Esophagus muscularis mucosa (tissue), 4 donors: ENCODE results near the gene PHLPP1. TPM values are rescaled to one million over a fixed set of nuclear protein-coding genes. Genes with fewer than 3 reads are reported as not detected.

ENCODE experiments used
- DNase-seq: peaks from one replicate; pipeline ENCODE4 v3.0.0-alpha.2; 2017; ENCODE audit errors: extremely low spot score
- H3K27ac ChIP-seq, 4 donors: fragments of 200-600 bp; sonication (generic); replicated peaks in 1 of 4; 1 replicate in 3 of 4; 2 replicates in 1 of 4; pipeline ENCODE4 v1.5.1; 2016 to 2019; ENCODE audit warnings: mild to moderate bottlenecking in 1 of 4
- H3K27me3 ChIP-seq, 4 donors: fragments of 200-600 bp; sonication (generic); one replicate each; pipeline versions ENCODE4 v1.5.1 to v1.6.0; 2016 to 2019
- H3K36me3 ChIP-seq, 4 donors: fragments of 200-600 bp; sonication (generic); one replicate each; pipeline ENCODE4 v1.5.1; 2016 to 2019
- H3K4me1 ChIP-seq, 4 donors: fragments of 200-600 bp; sonication (generic); one replicate each; pipeline ENCODE4 v1.5.1; 2016 to 2019
- H3K4me3 ChIP-seq, 4 donors: fragments of 200-600 bp; sonication (generic); 1 replicate in 2 of 4; 2 replicates in 2 of 4; pipeline ENCODE4 v1.5.1; 2016 to 2019; ENCODE audit warnings: mild to moderate bottlenecking in 4 of 4, moderate library complexity in 1 of 4
- H3K9me3 ChIP-seq, 4 donors: fragments of 200-600 bp; sonication (generic); 1 replicate in 3 of 4; 2 replicates in 1 of 4; pipeline ENCODE4 v1.5.1; 2016 to 2019
- CTCF ChIP-seq, 3 experiments: fragments of 200-600 bp in 2 of 3; fragments of 450-650 bp in 1 of 3; sonication (generic) in 2 of 3; IDR thresholded peaks; one replicate each; pipeline ENCODE4 v1.5.1; 2017 to 2019; ENCODE audit warnings: antibody characterized with exemption in 3 of 3, mild to moderate bottlenecking in 2 of 3, moderate library complexity in 1 of 3
- EP300 ChIP-seq: sonication (generic); formaldehyde crosslinking; IDR thresholded peaks from one replicate; pipeline ENCODE4 v1.6.1; 2017; ENCODE audit warnings: antibody characterized with exemption
- POLR2A ChIP-seq: fragments of 450-650 bp; IDR thresholded peaks from one replicate; pipeline ENCODE4 v1.6.1; 2017; ENCODE audit warnings: antibody characterized with exemption, moderate library complexity, mild to moderate bottlenecking, low read depth
- POLR2AphosphoS5 ChIP-seq, 2 donors: sonication (generic); formaldehyde crosslinking; IDR thresholded peaks; one replicate each; pipeline ENCODE4 v1.6.1; 2017; ENCODE audit warnings: antibody characterized with exemption in 2 of 2
- WGBS: methylation state at CpG from one replicate; pipeline ENCODE4 v1.1.5; 2018; 5-methylcytosine and 5-hydroxymethylcytosine counted together
- intact Hi-C: fragments of 100-400 bp; cut with DNase I; formaldehyde crosslinking; loops from one replicate; pipeline ENCODE4 v1.15.1; 2023
- total RNA-seq, 4 donors: library from RNA; depleted of rRNA; stranded (reverse); fragments of >200 nt; gene quantifications; one replicate each; pipeline versions ENCODE4 v1.1.0 to v1.2.1, GENCODE V29; 2016

PHLPP1 gene
- total RNA-seq, 4 donors from 2014 or later, result 11.6 to 23.0 (median 17.3) TPM

GRCh38 chr18:62963507-62963906 lies 248.2 kb downstream of the PHLPP1 start:
- no peak overlapping the region for H3K4me3 ChIP-seq
- intact Hi-C loops, result no loop called here
- 71% methylated on average over 3 of the region's 3 CpGs for WGBS
- no peaks in the 10 kb centered on the region for H3K9me3 ChIP-seq
- peaks cover 0 to 19% (median 9%) of the 10 kb centered on the region in 4 donors for H3K36me3 ChIP-seq
- H3K4me1 ChIP-seq, result no peaks in the 10 kb centered on the region
- TF ChIP-seq CTCF (IDR thresholded peaks at IDR 0.05) (no peak), POLR2A (no peak), EP300 (no peak), POLR2AphosphoS5 (IDR thresholded peaks at IDR 0.05) (no peak)
- no peak overlapping the region for H3K27ac ChIP-seq
- DNase-seq, result no peak
- no peaks in the 10 kb centered on the region for H3K27me3 ChIP-seq

DNA sequence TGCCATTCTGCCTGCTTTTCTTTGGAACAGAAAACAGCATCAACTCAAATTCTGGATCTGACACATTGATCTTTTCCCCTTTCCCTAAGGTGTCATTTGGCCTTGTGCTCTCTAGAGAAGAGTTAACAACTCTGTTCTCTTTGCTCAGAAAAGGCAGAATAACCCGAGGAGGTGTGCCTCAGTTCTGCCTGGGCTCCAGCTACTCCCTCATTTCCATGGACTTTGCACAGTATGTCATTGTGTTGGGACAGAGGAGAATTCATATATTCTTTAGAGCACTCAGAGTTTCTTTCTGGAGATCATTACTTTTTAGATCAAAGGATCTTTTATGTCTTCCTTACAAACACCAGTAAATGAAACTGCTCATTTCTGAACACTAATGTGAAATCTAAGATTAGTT lies 249.1 kb downstream of the PHLPP1 start:
- no peaks in the 10 kb centered on the region for H3K9me3 ChIP-seq
- H3K27ac ChIP-seq, result no peak overlapping the region
- 81% methylated on average over 1 of the region's 1 CpG for WGBS
- intact Hi-C loops, result no loop called here
- no peak overlapping the region for H3K4me3 ChIP-seq
- no peak for DNase-seq
- peaks cover 0 to 18% (median 8%) of the 10 kb centered on the region in 4 donors for H3K36me3 ChIP-seq
- no peak for TF ChIP-seq CTCF (IDR thresholded peaks at IDR 0.05)
- TF ChIP-seq EP300, result no peak
- no peak for TF ChIP-seq POLR2AphosphoS5 (IDR thresholded peaks at IDR 0.05)
- no peak for TF ChIP-seq POLR2A
- H3K27me3 ChIP-seq, result no peaks in the 10 kb centered on the region
- no peaks in the 10 kb centered on the region for H3K4me1 ChIP-seq

GRCh38 chr18:62967089-62967488 lies 251.7 kb downstream of the PHLPP1 start:
- no peak for TF ChIP-seq POLR2AphosphoS5 (IDR thresholded peaks at IDR 0.05)
- no peak for TF ChIP-seq POLR2A
- TF ChIP-seq CTCF (IDR thresholded peaks at IDR 0.05), result no peak
- no peak for TF ChIP-seq EP300
- Histone ChIP-seq H3K27me3 (no peaks in the 10 kb centered on the region), H3K27ac (no peak overlapping the region), H3K36me3 (peaks cover 0 to 18% (median 9%) of the 10 kb centered on the region in 4 donors), H3K4me3 (no peak overlapping the region), H3K9me3 (no peaks in the 10 kb centered on the region), H3K4me1 (no peaks in the 10 kb centered on the region)
- intact Hi-C loops, result no loop called here
- 94% methylated on average over 4 of the region's 4 CpGs for WGBS
- DNase-seq, result no peak

DNA sequence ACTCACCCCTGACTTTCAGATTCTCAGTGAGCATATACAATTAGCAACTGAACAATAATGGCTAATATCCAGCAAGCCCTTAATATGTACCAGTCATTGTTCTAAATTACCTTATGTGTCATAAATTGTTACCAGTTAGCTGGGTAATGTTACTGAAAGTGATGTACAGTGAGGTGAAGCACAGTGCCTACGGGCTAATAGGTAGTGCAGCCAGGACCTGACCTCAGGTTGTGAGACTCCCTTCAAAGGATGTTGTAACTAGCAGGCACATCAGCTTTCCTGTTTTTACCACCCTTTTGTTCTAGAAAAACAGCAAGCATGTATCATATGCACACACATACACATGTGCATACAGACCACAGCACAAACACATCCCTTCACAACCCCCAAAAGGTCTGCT lies 258.3 kb downstream of the PHLPP1 start:
- intact Hi-C loops, result no loop called here
- H3K36me3 ChIP-seq, result peaks cover 19 to 56% (median 27%) of the 10 kb centered on the region in 4 donors
- H3K27me3 ChIP-seq, result no peaks in the 10 kb centered on the region
- TF ChIP-seq EP300 (no peak), POLR2A (no peak), POLR2AphosphoS5 (IDR thresholded peaks at IDR 0.05) (no peak)
- 100% methylated on average over 1 of the region's 1 CpG for WGBS
- H3K27ac ChIP-seq, result no peak overlapping the region
- H3K4me1 ChIP-seq, result no peaks in the 10 kb centered on the region
- no peaks in the 10 kb centered on the region for H3K9me3 ChIP-seq
- DNase-seq, result no peak
- no peak overlapping the region for H3K4me3 ChIP-seq

GRCh38 chr18:62974388-62974787 lies 259.0 kb downstream of the PHLPP1 start:
- Histone ChIP-seq H3K27ac (no peak overlapping the region), H3K4me3 (no peak overlapping the region), H3K27me3 (no peaks in the 10 kb centered on the region), H3K9me3 (no peaks in the 10 kb centered on the region), H3K36me3 (peaks cover 24 to 63% (median 34%) of the 10 kb centered on the region in 4 donors), H3K4me1 (no peaks in the 10 kb centered on the region)
- TF ChIP-seq POLR2A, result no peak
- intact Hi-C loops, result no loop called here
- WGBS, result 57% methylated on average over 3 of the region's 3 CpGs
- no peak for DNase-seq
